Measurements from ENCODE around the gene UBE2O.

The UBE2O gene

DNA sequence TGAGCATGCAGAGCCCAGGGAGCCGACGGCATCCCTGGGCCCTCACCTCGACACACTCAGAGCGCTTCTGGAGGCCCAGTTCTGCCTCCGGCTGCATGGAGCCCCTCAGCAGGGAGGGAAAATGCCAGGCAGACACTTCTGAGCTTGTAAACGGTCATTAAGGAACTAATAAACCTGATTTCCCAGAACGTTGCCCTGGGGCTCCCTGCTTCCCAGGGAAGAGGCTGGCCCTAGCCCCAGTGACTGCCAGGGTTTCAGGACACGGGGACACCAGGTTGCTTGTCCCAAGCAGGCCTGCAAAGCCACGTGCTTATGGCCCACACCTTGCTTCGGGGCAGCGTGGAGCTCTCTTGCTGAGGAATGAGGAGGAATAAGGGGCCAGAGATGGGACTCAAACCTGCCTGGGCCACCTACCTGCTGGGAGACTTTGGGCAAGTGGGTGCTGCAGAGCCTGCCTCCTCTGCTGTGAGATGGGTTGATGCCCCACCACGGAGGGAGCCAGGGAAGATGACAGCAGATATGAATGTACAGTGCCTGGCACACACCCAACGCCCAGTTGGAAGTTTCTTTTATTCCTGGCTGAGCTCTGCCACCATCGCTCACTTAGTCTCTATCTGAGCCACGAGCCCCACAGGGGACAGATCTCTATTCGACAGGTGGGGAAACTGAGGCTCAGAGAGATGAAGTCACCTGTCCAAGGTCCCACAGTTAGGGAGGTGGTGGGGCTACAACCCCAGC, 42.9 kb upstream of the UBE2O start:
- Histone ChIP-seq H3K9me3 (ENCODE audit: control insufficient read depth, insufficient read depth, low read depth, low read length) (no peaks in the 10 kb centered on the region), H3K4me1 (ENCODE audit: control insufficient read depth, insufficient read depth, low read length) (peaks cover 51% of the 10 kb centered on the region), H3K4me3 (ENCODE audit: low read depth, low read length) (no peak overlapping the region)

DNA sequence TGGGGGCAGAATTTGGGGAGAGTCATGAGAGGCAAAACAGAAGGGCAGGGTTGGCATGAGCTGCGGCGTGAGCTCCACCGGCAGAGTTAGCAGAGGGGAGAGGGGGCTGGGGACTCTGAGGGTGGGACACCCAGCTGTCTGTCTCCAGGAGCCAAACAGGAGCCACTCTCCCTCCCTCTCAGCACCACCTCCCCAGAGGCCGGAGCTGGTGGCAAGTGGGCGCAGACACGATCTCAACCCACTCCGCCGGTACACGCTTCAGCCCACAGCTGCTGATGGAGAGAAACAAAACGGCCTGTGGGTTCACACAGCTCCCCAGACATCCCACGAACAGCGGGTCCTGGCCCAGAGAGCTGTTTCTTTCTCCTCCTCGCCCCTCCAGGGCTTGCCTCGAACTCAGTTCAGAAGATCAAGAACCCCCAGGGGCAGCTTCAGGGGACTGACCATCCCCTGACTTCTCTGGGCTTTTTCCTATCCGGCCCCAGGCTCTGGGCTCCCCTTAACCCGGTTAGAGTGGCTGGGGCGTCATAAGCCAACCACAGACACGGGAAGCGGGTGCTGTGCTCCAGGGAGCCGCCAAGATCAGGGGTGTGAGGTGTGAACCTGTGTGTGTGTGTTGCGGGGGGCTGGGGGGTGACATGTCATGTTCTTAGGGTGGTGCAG, 40.7 kb upstream of the UBE2O start:
- peaks cover 33% of the 10 kb centered on the region for H3K4me1 ChIP-seq (ENCODE audit: control insufficient read depth, insufficient read depth, low read length)
- H3K9me3 ChIP-seq (ENCODE audit: control insufficient read depth, insufficient read depth, low read depth, low read length): no peaks in the 10 kb centered on the region
- no peaks in the 10 kb centered on the region for H3K36me3 ChIP-seq (ENCODE audit: control insufficient read depth, insufficient read depth, low read length)
- H3K27me3 ChIP-seq (ENCODE audit: control insufficient read depth, insufficient read depth, low read length): no peaks in the 10 kb centered on the region
- H3K9ac ChIP-seq (ENCODE audit: low read length): no peak overlapping the region
- H3K27ac ChIP-seq (ENCODE audit: low read depth, low read length): no peak overlapping the region
- H3K4me3 ChIP-seq (ENCODE audit: low read depth, low read length): no peak overlapping the region

More for the DNA sequence above, 42.9 kb upstream of the UBE2O start:
- Histone ChIP-seq H3K36me3 (ENCODE audit: control insufficient read depth, insufficient read depth, low read length) (no peaks in the 10 kb centered on the region), H3K9ac (ENCODE audit: low read length) (no peak overlapping the region), H3K27ac (ENCODE audit: low read depth, low read length) (no peak overlapping the region), H3K27me3 (ENCODE audit: control insufficient read depth, insufficient read depth, low read length) (peaks cover 5% of the 10 kb centered on the region; the same call in 1 of the 2 replicates)

GRCh38 chr17:76492989-76493501, 40.1 kb upstream of the UBE2O start:
- Histone ChIP-seq H3K27ac (ENCODE audit: low read depth, low read length) (no peak overlapping the region), H3K9ac (ENCODE audit: low read length) (no peak overlapping the region), H3K36me3 (ENCODE audit: control insufficient read depth, insufficient read depth, low read length) (no peaks in the 10 kb centered on the region), H3K4me1 (ENCODE audit: control insufficient read depth, insufficient read depth, low read length) (peaks cover 27% of the 10 kb centered on the region), H3K4me3 (ENCODE audit: low read depth, low read length) (no peak overlapping the region), H3K9me3 (ENCODE audit: control insufficient read depth, insufficient read depth, low read depth, low read length) (no peaks in the 10 kb centered on the region), H3K27me3 (ENCODE audit: control insufficient read depth, insufficient read depth, low read length) (no peaks in the 10 kb centered on the region)

DNA sequence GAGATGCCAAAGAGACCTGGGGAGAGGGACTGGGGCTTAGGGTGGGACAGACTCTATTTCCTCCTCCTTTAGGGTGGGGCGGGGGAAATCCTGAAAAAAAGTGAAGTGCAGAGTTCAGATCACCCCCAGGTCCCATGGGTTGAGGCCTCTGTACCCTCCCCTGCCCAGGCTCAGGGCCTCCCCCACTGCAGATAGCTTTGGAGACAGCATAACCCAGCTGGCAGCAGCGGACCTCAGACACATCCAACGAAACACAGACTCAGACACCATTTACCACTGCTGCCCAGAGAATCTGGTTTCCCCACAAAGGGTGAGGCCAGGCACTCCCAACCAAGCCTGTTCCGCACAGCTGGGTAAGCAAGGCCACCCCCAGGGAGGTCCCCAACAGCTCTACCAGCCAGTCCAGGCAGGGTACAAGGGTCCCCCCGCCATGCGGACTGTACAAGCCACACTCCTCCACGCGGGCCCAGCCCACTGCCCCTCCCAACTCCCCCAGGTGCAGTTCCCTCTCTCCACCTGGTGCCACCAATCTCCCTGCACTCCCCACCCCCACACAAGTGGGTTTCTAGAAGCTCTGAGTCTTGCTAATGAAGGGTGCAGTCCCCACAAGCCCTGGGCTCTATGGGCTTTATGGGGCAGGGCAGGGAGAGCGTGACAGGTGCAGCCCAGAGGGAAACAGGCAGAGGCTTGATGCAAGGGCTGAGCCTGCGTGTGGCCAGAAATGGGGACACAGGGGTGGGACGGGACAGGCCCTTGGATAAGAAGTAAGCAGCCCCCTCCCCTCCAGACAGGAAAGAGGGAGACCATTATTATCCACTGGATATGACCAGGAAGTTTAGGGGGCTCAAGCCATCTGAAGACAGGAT, 39.4 kb upstream of the UBE2O start:
- Histone ChIP-seq H3K9me3 (ENCODE audit: control insufficient read depth, insufficient read depth, low read depth, low read length) (no peaks in the 10 kb centered on the region), H3K27ac (ENCODE audit: low read depth, low read length) (no peak overlapping the region), H3K4me1 (ENCODE audit: control insufficient read depth, insufficient read depth, low read length) (peaks cover 20% of the 10 kb centered on the region), H3K9ac (ENCODE audit: low read length) (no peak overlapping the region), H3K27me3 (ENCODE audit: control insufficient read depth, insufficient read depth, low read length) (no peaks in the 10 kb centered on the region), H3K4me3 (ENCODE audit: low read depth, low read length) (no peak overlapping the region), H3K36me3 (ENCODE audit: control insufficient read depth, insufficient read depth, low read length) (no peaks in the 10 kb centered on the region)

DNA sequence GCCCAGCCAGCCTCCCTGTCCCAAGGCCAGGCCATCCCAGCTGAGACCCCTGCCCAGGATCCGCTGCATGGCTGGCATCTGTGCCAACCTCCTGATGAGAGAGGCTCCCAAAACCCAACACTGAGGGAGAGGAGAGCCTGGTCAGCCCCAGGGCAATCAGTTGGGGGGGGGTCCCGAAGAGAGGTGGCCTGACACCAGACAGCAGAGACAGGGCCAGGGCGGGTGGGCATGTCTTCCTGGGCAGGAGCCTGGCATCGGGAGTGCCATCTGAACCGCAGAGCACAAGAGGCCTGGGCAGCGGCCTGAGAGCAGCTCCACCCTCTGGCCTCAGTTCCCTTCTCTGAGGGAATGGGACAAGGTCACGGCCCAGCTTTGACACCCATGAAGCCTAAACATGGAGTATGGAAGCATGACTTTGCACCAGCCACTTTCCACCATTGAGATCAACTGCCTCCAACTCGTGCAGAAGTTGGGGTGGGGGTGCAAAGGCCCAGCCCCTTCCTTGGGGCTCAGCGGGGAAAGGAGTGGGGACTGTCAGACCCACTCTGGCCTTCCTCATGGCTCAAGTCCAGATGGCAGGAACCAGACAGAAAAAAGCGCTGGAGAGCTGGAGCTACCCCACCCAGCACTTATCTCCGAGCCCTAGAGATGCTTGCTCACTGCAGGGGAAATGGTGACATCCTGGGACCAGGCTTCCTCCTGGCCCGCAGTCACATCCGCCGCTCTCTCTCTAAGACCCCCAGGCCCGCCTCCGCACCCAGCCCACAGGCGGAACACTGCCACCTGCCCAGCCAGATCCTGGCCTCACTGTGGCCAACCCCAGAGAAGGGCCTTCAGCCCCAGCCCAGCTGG, 38.5 kb upstream of the UBE2O start:
- no peaks in the 10 kb centered on the region for H3K27me3 ChIP-seq (ENCODE audit: control insufficient read depth, insufficient read depth, low read length)
- H3K27ac ChIP-seq (ENCODE audit: low read depth, low read length): no peak overlapping the region
- H3K9ac ChIP-seq (ENCODE audit: low read length): no peak overlapping the region
- H3K4me1 ChIP-seq (ENCODE audit: control insufficient read depth, insufficient read depth, low read length): peaks cover 16% of the 10 kb centered on the region
- no peaks in the 10 kb centered on the region for H3K36me3 ChIP-seq (ENCODE audit: control insufficient read depth, insufficient read depth, low read length)
- no peaks in the 10 kb centered on the region for H3K9me3 ChIP-seq (ENCODE audit: control insufficient read depth, insufficient read depth, low read depth, low read length)
- H3K4me3 ChIP-seq (ENCODE audit: low read depth, low read length): no peak overlapping the region

DNA sequence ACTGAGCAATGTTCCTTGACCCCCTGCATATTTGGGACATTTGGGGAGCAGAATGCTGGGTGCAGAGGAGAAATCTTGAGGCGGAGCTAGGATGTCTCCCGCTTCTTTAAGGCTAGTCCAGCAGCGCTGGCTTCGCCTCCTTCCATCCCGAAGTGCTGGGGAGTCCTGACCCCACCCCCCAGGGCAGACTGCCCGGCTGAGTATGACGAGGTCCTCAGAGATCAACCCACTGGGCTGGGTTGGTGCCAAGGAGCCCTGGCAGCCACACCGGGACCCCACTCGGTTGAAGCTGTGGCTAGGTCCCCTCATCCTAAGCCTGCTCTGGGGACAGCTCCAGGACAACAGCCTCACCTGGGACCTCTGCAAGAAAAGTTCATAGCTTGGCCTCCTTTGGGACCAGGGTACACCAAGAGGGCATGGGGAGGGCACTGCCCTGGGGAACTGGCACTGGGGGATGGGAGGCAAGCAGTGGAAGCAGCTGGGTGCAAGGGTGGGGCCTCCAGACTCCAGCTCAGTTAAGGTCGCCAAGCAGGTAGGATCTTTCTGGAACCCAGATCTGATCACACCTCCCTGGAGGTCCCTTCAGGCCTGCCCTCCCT, 37.3 kb upstream of the UBE2O start:
- H3K27ac ChIP-seq (ENCODE audit: low read depth, low read length): no peak overlapping the region
- H3K4me3 ChIP-seq (ENCODE audit: low read depth, low read length): no peak overlapping the region
- H3K9ac ChIP-seq (ENCODE audit: low read length): no peak overlapping the region
- peaks cover 16% of the 10 kb centered on the region for H3K4me1 ChIP-seq (ENCODE audit: control insufficient read depth, insufficient read depth, low read length)
- no peaks in the 10 kb centered on the region for H3K27me3 ChIP-seq (ENCODE audit: control insufficient read depth, insufficient read depth, low read length)
- no peaks in the 10 kb centered on the region for H3K9me3 ChIP-seq (ENCODE audit: control insufficient read depth, insufficient read depth, low read depth, low read length)
- no peaks in the 10 kb centered on the region for H3K36me3 ChIP-seq (ENCODE audit: control insufficient read depth, insufficient read depth, low read length)

DNA sequence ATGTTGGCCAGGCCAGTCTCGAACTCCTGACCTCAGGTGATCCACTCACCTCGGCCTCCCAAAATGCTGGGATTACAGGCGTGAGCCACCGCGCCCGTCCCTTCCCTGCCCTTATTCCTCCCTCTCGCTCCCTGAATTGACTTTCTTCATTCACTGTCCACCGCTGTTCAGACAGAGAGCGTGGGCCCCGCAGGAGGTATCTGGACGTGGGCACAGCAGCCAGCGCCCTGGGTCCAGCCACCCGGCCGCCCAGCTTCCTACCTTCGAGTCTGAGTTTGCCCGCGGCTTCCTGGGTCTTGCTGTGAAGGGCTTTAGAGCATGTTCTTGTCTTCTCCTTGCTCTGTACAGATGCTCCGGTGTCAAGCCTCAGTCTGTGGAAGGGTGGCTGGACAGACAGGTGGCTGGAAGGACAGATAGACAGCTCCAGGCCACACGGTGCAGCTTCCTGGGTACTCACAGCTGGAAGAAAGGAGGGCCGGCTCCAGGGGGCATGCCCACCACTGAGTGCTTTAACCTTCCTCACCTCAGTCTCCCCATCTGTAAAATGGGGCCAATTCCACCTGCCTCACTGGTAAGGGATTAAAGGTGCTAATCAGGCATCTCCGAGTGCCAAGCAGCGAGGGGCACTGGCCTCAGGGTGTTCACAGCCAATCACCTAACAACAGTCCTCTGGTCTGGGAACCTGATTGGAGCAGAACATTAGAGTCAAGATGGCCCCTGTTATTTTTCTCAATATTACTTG, 34.7 kb upstream of the UBE2O start:
- no peak overlapping the region for H3K4me3 ChIP-seq (ENCODE audit: low read depth, low read length)
- H3K9ac ChIP-seq (ENCODE audit: low read length): no peak overlapping the region
- H3K4me1 ChIP-seq (ENCODE audit: control insufficient read depth, insufficient read depth, low read length): peaks cover 6% of the 10 kb centered on the region
- H3K27me3 ChIP-seq (ENCODE audit: control insufficient read depth, insufficient read depth, low read length): no peaks in the 10 kb centered on the region
- H3K9me3 ChIP-seq (ENCODE audit: control insufficient read depth, insufficient read depth, low read depth, low read length): no peaks in the 10 kb centered on the region
- no peak overlapping the region for H3K27ac ChIP-seq (ENCODE audit: low read depth, low read length)
- no peaks in the 10 kb centered on the region for H3K36me3 ChIP-seq (ENCODE audit: control insufficient read depth, insufficient read depth, low read length)

- H3K27ac ChIP-seq (ENCODE audit: low read depth, low read length): no peak overlapping the region
Measured at GRCh38 chr17:76485569-76485968, 32.6 kb upstream of the UBE2O start.

DNA sequence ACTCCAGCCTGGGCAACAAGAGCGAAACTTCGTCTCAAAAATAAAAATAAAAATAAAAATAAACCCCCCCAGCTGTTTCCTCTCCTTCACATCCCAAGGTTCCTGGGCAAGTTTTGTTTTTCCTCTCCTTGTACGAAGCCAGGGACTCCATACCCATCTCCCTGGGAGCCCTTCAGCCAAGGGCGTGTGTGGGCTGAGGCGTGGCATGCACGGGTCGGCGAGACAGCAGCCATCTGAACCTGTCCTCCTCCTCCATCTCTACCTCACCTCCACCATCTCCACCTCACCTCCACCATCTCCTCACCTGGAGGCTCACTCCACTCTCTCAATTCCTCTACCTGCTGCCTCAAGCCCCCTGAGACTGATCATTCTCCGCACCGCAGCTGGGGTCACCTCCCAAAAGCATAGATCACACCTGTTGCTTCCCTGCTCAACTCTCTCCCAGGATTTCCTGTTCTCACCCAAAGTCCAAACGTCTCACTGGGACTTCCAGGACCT, 31.3 kb upstream of the UBE2O start:
- Histone ChIP-seq H3K4me1 (ENCODE audit: control insufficient read depth, insufficient read depth, low read length) (no peaks in the 10 kb centered on the region), H3K27me3 (ENCODE audit: control insufficient read depth, insufficient read depth, low read length) (no peaks in the 10 kb centered on the region), H3K9me3 (ENCODE audit: control insufficient read depth, insufficient read depth, low read depth, low read length) (no peaks in the 10 kb centered on the region), H3K27ac (ENCODE audit: low read depth, low read length) (no peak overlapping the region), H3K9ac (ENCODE audit: low read length) (no peak overlapping the region), H3K36me3 (ENCODE audit: control insufficient read depth, insufficient read depth, low read length) (no peaks in the 10 kb centered on the region; the same call in 1 of the 2 replicates), H3K4me3 (ENCODE audit: low read depth, low read length) (no peak overlapping the region)

More at GRCh38 chr17:76485569-76485968, 32.6 kb upstream of the UBE2O start:
- H3K4me3 ChIP-seq (ENCODE audit: low read depth, low read length): no peak overlapping the region
- H3K27me3 ChIP-seq (ENCODE audit: control insufficient read depth, insufficient read depth, low read length): no peaks in the 10 kb centered on the region
- H3K36me3 ChIP-seq (ENCODE audit: control insufficient read depth, insufficient read depth, low read length): no peaks in the 10 kb centered on the region; the same call in 1 of the 2 replicates
- no peaks in the 10 kb centered on the region for H3K4me1 ChIP-seq (ENCODE audit: control insufficient read depth, insufficient read depth, low read length)
- H3K9me3 ChIP-seq (ENCODE audit: control insufficient read depth, insufficient read depth, low read depth, low read length): no peaks in the 10 kb centered on the region
- H3K9ac ChIP-seq (ENCODE audit: low read length): no peak overlapping the region
